Stimulated activated CD4-positive, alpha-beta T cell treated with anti-CD3 and anti-CD28 coated beads, Interleukin-4, amount 100 ng/mL, for 4 hours (primary cell): ENCODE results near the gene SCN1A.
A peak's percentile ranks its signal among the peaks of the same experiment; 100 is the strongest.

Experiments
- DNase-seq, 2 experiments: peaks; one replicate each; pipeline ENCODE4 v3.0.0-alpha.2; 2020

Gene SCN1A

GRCh38 chr2:165961818-165962217, 166.0 kb downstream of the SCN1A start:
- DNase-seq = no peak

- no peak for DNase-seq
These were observed 168.4 kb downstream of the SCN1A start for GRCh38 chr2:165959371-165959770.

GRCh38 chr2:165958313-165958960, 169.4 kb downstream of the SCN1A start:
- DNase-seq = no peak

GRCh38 chr2:165957030-165957675, 170.7 kb downstream of the SCN1A start:
- no peak for DNase-seq

GRCh38 chr2:165953655-165954606, 173.9 kb downstream of the SCN1A start, which contains the start of gene TTC21B:
Gene TTC21B, minus strand, starts transcription at chr2:165953776. Its CDS starts 71 bp downstream, at chr2:165953705.
- DNase-seq = peak; percentile 91 to 93

GRCh38 chr2:165953306-165953654, 174.5 kb downstream of the SCN1A start:
- no peak for DNase-seq

- no peak for DNase-seq
These were observed 175.0 kb downstream of the SCN1A start for GRCh38 chr2:165952741-165953211.

GRCh38 chr2:165952085-165952484, 175.7 kb downstream of the SCN1A start:
- no peak for DNase-seq

GRCh38 chr2:165950438-165950837, 177.4 kb downstream of the SCN1A start:
- no peak for DNase-seq

GRCh38 chr2:165941827-165942226, 186.0 kb downstream of the SCN1A start:
- DNase-seq = no peak

- no peak for DNase-seq
These were observed 189.6 kb downstream of the SCN1A start for GRCh38 chr2:165938237-165938636.
